ENCODE results near the gene DEFB118. TPM values are rescaled to one million over a fixed set of nuclear protein-coding genes. Genes with fewer than 3 reads are reported as not detected.

The DEFB118 gene
- total RNA-seq, 1 experiment from 2014 or later = not detected

- ChIA-PET POLR2A (no interaction called here), RAD21 (ENCODE audit: low non-redundant PET in 1 of 2, low total read pairs in 2 of 2, uncharacterized antibody in 2 of 2, unreplicated experiment in 2 of 2) (no interaction called here), CTCF (no interaction called here)
- intact Hi-C loops (cut with micrococcal nuclease) = no loop called here
- no peaks in the 10 kb centered on the region for H3K9me2 ChIP-seq (ENCODE audit: insufficient read depth)
- no peak overlapping the region for H3K4me2 ChIP-seq (ENCODE audit: low read length)
- no peak for TF ChIP-seq CBX3 (IDR thresholded peaks at IDR 0.05; ENCODE audit: low read depth)
- TF ChIP-seq ZBTB33 (IDR thresholded peaks at IDR 0.05; ENCODE audit: extremely low read depth, insufficient replicate concordance, low read length) = no peak
- no peak for TF ChIP-seq YY1 (IDR thresholded peaks at IDR 0.05; ENCODE audit: extremely low read depth, insufficient replicate concordance, low read depth, low read length)
- no peak for TF ChIP-seq RAD21 (IDR thresholded peaks at IDR 0.05; ENCODE audit: low read depth)
- TF ChIP-seq EZH2phosphoT487 (IDR thresholded peaks at IDR 0.05; ENCODE audit: borderline replicate concordance) = no peak
- TF ChIP-seq SRF (IDR thresholded peaks at IDR 0.05; ENCODE audit: low read depth) = no peak
- TF ChIP-seq, protein P1, sequence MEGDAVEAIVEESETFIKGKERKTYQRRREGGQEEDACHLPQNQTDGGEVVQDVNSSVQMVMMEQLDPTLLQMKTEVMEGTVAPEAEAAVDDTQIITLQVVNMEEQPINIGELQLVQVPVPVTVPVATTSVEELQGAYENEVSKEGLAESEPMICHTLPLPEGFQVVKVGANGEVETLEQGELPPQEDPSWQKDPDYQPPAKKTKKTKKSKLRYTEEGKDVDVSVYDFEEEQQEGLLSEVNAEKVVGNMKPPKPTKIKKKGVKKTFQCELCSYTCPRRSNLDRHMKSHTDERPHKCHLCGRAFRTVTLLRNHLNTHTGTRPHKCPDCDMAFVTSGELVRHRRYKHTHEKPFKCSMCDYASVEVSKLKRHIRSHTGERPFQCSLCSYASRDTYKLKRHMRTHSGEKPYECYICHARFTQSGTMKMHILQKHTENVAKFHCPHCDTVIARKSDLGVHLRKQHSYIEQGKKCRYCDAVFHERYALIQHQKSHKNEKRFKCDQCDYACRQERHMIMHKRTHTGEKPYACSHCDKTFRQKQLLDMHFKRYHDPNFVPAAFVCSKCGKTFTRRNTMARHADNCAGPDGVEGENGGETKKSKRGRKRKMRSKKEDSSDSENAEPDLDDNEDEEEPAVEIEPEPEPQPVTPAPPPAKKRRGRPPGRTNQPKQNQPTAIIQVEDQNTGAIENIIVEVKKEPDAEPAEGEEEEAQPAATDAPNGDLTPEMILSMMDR (IDR thresholded peaks at IDR 0.05 in 2 of 3, conservative IDR thresholded peaks at IDR 0.05 in 1 of 3; ENCODE audit: borderline replicate concordance in 1 of 3, insufficient read depth in 1 of 3, low read depth in 2 of 3, low read length in 2 of 3) = no peak
- no peak for TF ChIP-seq REST (IDR thresholded peaks at IDR 0.05; ENCODE audit: low read depth)
- TF ChIP-seq TCF7L2 (IDR thresholded peaks at IDR 0.05; ENCODE audit: borderline replicate concordance, extremely low read depth, insufficient read depth, insufficient read length) = no peak
- no peak for TF ChIP-seq JUND (IDR thresholded peaks at IDR 0.05)
- no peak for TF ChIP-seq SP1 (IDR thresholded peaks at IDR 0.05; ENCODE audit: low read depth)
- H3K4me1 ChIP-seq (ENCODE audit: control insufficient read depth in 1 of 2, insufficient read depth in 2 of 2, low read length in 2 of 2) = no peaks in the 10 kb centered on the region
- H4K20me1 ChIP-seq (ENCODE audit: insufficient read depth) = no peaks in the 10 kb centered on the region
- no peak overlapping the region for H3K9ac ChIP-seq (ENCODE audit: low read length)
- BruUV-seq (replicated peaks) = no TSS peak
- DNase-seq (ENCODE audit: low read depth, low spot score) = no peak
- no peaks in the 10 kb centered on the region for H3K9me3 ChIP-seq (ENCODE audit: control insufficient read depth in 1 of 2, insufficient read depth in 1 of 2, low read depth in 1 of 2, low read length in 2 of 2)
- no peak overlapping the region for H2AFZ ChIP-seq (ENCODE audit: low read depth, low read length, poor library complexity, severe bottlenecking)
- H3K27me3 ChIP-seq (ENCODE audit: insufficient read depth, low read length) = 0 out of 2 replicates have a peak, but pooled peaks cover 5% of the 10 kb centered on the region
- no peak overlapping the region for H3K4me3 ChIP-seq (replicated peaks in 1 of 2; ENCODE audit: low read depth in 1 of 2, low read length in 2 of 2)
- ATAC-seq = no peak
- no peaks in the 10 kb centered on the region for H3K36me3 ChIP-seq (ENCODE audit: control insufficient read depth in 1 of 2, insufficient read depth in 2 of 2, low read length in 2 of 2)
- H3K79me2 ChIP-seq (ENCODE audit: insufficient read depth, low read length) = no peaks in the 10 kb centered on the region
- H3K27ac ChIP-seq (ENCODE audit: low read depth, low read length) = no peak overlapping the region
Measured at GRCh38 chr20:31341470-31341869, 26.9 kb upstream of the DEFB118 start.
